DOHH2 (cell line): ENCODE measurements around the gene NINJ1.
"Not testable (repeated sequence)": the region's sequence is repeated elsewhere in the genome, so short reads cannot be mapped to it uniquely, and the experiment has no call there.

ENCODE experiments used
- EZH2phosphoT487 ChIP-seq: fragments of 200-600 bp; sonication (generic); IDR thresholded peaks from 2 replicates; pipeline ENCODE4 v1.6.1; 2017; ENCODE audit warnings: borderline replicate concordance, mild to moderate bottlenecking, antibody characterized with exemption, low read length, moderate library complexity, mixed read lengths
- TF ChIP-seq, protein P1 (sequence below): fragments of 200-600 bp; sonication (generic); IDR thresholded peaks from one replicate; pipeline ENCODE4 v1.5.1; 2014; ENCODE audit warnings: antibody characterized with exemption, mild to moderate bottlenecking, low read depth, low read length; ENCODE audit not compliant: poor library complexity, severe bottlenecking

DNA sequence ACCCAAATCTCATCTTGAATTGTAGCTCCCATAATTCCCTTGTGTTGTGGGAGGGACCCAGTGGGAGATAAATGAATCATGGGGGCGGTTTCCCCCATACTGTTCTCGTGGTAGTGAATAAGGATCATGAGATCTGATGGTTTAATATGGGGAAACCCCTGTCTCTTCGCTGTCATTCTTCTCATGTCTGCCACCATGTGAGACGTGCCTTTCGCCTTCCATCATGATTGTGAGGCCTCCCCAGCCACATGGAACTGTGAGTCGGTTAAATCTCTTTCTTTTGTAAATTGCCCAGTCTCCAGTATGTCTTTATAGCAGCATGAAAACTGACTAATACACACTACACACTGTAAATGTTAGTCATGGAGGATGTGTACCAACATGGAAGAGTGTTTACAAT lies 12.6 kb upstream of the NINJ1 start:
- TF ChIP-seq, protein P1, sequence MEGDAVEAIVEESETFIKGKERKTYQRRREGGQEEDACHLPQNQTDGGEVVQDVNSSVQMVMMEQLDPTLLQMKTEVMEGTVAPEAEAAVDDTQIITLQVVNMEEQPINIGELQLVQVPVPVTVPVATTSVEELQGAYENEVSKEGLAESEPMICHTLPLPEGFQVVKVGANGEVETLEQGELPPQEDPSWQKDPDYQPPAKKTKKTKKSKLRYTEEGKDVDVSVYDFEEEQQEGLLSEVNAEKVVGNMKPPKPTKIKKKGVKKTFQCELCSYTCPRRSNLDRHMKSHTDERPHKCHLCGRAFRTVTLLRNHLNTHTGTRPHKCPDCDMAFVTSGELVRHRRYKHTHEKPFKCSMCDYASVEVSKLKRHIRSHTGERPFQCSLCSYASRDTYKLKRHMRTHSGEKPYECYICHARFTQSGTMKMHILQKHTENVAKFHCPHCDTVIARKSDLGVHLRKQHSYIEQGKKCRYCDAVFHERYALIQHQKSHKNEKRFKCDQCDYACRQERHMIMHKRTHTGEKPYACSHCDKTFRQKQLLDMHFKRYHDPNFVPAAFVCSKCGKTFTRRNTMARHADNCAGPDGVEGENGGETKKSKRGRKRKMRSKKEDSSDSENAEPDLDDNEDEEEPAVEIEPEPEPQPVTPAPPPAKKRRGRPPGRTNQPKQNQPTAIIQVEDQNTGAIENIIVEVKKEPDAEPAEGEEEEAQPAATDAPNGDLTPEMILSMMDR, result not testable (repeated sequence)
- TF ChIP-seq EZH2phosphoT487, result not testable (repeated sequence)
